Esophagus muscularis mucosa (tissue), 4 donors: ENCODE measurements around the gene ALDH1L2. TPM values are rescaled to one million over a fixed set of nuclear protein-coding genes. Genes with fewer than 3 reads are reported as not detected.

ENCODE experiments used
- DNase-seq: peaks from one replicate; pipeline ENCODE4 v3.0.0-alpha.2; 2017; ENCODE audit errors: extremely low spot score
- H3K27ac ChIP-seq, 4 donors: fragments of 200-600 bp; sonication (generic); replicated peaks in 1 of 4; 1 replicate in 3 of 4; 2 replicates in 1 of 4; pipeline ENCODE4 v1.5.1; 2016 to 2019; ENCODE audit warnings: mild to moderate bottlenecking in 1 of 4
- H3K27me3 ChIP-seq, 4 donors: fragments of 200-600 bp; sonication (generic); one replicate each; pipeline versions ENCODE4 v1.5.1 to v1.6.0; 2016 to 2019
- H3K36me3 ChIP-seq, 4 donors: fragments of 200-600 bp; sonication (generic); one replicate each; pipeline ENCODE4 v1.5.1; 2016 to 2019
- H3K4me1 ChIP-seq, 4 donors: fragments of 200-600 bp; sonication (generic); one replicate each; pipeline ENCODE4 v1.5.1; 2016 to 2019
- H3K4me3 ChIP-seq, 4 donors: fragments of 200-600 bp; sonication (generic); 1 replicate in 2 of 4; 2 replicates in 2 of 4; pipeline ENCODE4 v1.5.1; 2016 to 2019; ENCODE audit warnings: mild to moderate bottlenecking in 4 of 4, moderate library complexity in 1 of 4
- H3K9me3 ChIP-seq, 4 donors: fragments of 200-600 bp; sonication (generic); 1 replicate in 3 of 4; 2 replicates in 1 of 4; pipeline ENCODE4 v1.5.1; 2016 to 2019
- EP300 ChIP-seq: sonication (generic); formaldehyde crosslinking; IDR thresholded peaks from one replicate; pipeline ENCODE4 v1.6.1; 2017; ENCODE audit warnings: antibody characterized with exemption
- POLR2A ChIP-seq: fragments of 450-650 bp; IDR thresholded peaks from one replicate; pipeline ENCODE4 v1.6.1; 2017; ENCODE audit warnings: antibody characterized with exemption, moderate library complexity, mild to moderate bottlenecking, low read depth
- POLR2AphosphoS5 ChIP-seq, 2 donors: sonication (generic); formaldehyde crosslinking; IDR thresholded peaks; one replicate each; pipeline ENCODE4 v1.6.1; 2017; ENCODE audit warnings: antibody characterized with exemption in 2 of 2
- whole genome bisulfite sequencing: methylation state at CpG from one replicate; pipeline ENCODE4 v1.1.5; 2018; 5-methylcytosine and 5-hydroxymethylcytosine counted together
- intact Hi-C: fragments of 100-400 bp; cut with DNase I; formaldehyde crosslinking; loops from one replicate; pipeline ENCODE4 v1.15.1; 2023
- total RNA-seq, 4 donors: library from RNA; depleted of rRNA; stranded (reverse); fragments of >200 nt; gene quantifications; one replicate each; pipeline versions ENCODE4 v1.1.0 to v1.2.1, GENCODE V29; 2016
- TF ChIP-seq, protein P1 (sequence below), 3 experiments: fragments of 200-600 bp in 2 of 3; fragments of 450-650 bp in 1 of 3; sonication (generic) in 2 of 3; IDR thresholded peaks; one replicate each; pipeline ENCODE4 v1.5.1; 2017 to 2019; ENCODE audit warnings: antibody characterized with exemption in 3 of 3, mild to moderate bottlenecking in 2 of 3, moderate library complexity in 1 of 3

ALDH1L2 gene
- total RNA-seq, 4 donors from 2014 or later, result 2.3 to 10.4 (median 5.2) TPM

DNA sequence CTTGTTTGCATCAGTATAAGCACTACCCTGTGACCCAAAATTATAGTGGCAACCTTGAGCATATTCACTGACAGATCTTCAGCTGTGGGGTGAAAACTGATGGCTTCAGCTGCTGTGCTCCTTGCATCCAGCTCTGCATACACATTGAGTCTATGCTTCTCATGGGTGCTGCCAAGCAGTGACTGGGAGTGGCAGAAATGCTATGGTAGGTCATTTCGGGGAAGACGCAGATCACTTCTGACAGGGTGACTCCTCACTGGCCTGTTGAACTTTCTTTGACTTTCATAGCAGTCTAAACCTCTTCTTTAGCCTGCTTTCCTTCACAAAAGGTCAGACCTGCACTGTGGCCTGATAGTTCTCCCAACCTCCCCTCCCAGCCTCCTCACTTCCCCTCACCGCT is 5.6 kb upstream of the ALDH1L2 start:
- H3K9me3 ChIP-seq, result peaks cover 0 to 5% (median under 1%) of the 10 kb centered on the region in 4 donors

DNA sequence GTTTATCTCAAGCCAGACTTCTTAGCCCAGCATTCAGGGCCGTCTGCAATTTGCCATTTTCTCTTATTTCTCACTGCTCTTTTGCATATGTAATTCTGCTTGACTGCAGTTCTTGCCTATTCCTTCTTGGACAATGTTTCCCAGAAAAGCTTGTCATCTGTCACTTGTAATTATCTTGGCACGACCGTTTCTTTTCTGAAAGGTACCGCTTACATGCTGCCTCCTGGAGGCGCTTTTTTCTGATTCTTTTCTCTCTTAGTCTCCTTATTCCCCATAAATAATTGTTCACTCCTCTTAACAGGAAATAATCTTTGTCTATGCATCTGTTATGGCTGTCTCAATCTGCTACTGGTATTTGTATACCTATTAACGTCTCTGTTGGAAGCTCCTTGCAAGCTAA is 1.2 kb upstream of the ALDH1L2 start:
- intact Hi-C loops, result no loop called here
- 82% methylated on average over 6 of the region's 6 CpGs for WGBS
- DNase-seq, result no peak
- H3K36me3 ChIP-seq, result no peaks in the 10 kb centered on the region
- no peak overlapping the region for H3K27ac ChIP-seq
- H3K4me1 ChIP-seq, result peaks cover 9 to 26% (median 22%) of the 10 kb centered on the region in 4 donors
- no peaks in the 10 kb centered on the region for H3K27me3 ChIP-seq
- TF ChIP-seq EP300 (no peak), POLR2AphosphoS5 (IDR thresholded peaks at IDR 0.05) (no peak), POLR2A (no peak)
- TF ChIP-seq, protein P1, sequence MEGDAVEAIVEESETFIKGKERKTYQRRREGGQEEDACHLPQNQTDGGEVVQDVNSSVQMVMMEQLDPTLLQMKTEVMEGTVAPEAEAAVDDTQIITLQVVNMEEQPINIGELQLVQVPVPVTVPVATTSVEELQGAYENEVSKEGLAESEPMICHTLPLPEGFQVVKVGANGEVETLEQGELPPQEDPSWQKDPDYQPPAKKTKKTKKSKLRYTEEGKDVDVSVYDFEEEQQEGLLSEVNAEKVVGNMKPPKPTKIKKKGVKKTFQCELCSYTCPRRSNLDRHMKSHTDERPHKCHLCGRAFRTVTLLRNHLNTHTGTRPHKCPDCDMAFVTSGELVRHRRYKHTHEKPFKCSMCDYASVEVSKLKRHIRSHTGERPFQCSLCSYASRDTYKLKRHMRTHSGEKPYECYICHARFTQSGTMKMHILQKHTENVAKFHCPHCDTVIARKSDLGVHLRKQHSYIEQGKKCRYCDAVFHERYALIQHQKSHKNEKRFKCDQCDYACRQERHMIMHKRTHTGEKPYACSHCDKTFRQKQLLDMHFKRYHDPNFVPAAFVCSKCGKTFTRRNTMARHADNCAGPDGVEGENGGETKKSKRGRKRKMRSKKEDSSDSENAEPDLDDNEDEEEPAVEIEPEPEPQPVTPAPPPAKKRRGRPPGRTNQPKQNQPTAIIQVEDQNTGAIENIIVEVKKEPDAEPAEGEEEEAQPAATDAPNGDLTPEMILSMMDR (IDR thresholded peaks at IDR 0.05), result no peak
- no peak overlapping the region for H3K4me3 ChIP-seq
- H3K9me3 ChIP-seq, result no peaks in the 10 kb centered on the region

More for the DNA sequence above, 5.6 kb upstream of the ALDH1L2 start:
- intact Hi-C loops, result no loop called here
- Histone ChIP-seq H3K4me3 (no peak overlapping the region), H3K27me3 (peaks cover 0 to 14% (median 0%) of the 10 kb centered on the region in 4 donors), H3K27ac (no peak overlapping the region), H3K4me1 (peaks cover 0 to 2% (median under 1%) of the 10 kb centered on the region in 4 donors), H3K36me3 (no peaks in the 10 kb centered on the region)
- DNase-seq, result no peak
- TF ChIP-seq POLR2AphosphoS5 (IDR thresholded peaks at IDR 0.05) (no peak), EP300 (no peak), POLR2A (no peak)
- TF ChIP-seq, protein P1 (IDR thresholded peaks at IDR 0.05), result no peak
- 100% methylated on average over 3 of the region's 3 CpGs for WGBS

DNA sequence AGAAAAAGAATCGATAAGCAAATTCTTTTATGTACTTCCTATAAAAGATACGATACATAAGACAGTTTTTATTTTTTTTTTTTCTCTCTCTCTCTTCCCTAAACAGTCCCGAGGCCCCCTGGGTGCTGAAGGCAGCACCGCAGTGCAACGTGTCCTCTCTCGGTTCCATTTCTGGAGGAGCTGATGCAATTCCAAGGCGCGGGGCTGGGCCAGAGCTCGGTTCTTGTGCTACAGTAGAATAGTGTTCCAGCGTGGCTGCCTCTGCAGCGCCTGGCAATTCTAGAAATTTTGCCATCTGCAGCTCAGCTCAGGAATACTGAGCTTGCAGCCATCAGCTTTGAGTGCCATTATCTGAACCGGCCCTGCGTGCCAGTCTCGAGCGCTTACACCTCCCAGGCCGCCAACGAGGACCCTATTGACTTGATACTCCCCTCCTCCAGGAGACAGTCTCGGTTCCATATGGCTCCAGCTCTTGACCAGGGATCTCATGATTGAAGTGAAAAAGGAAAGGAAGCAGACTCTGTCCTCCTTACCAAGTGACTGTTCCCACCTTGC is 630 bp downstream of the ALDH1L2 start:
- Histone ChIP-seq H3K27ac (peak overlapping the region; percentile 65 to 75 (median 69)), H3K4me1 (peaks cover 9 to 26% (median 22%) of the 10 kb centered on the region in 4 donors), H3K9me3 (no peaks in the 10 kb centered on the region), H3K4me3 (peak overlapping the region; percentile 62 to 68 (median 64)), H3K27me3 (no peaks in the 10 kb centered on the region), H3K36me3 (no peaks in the 10 kb centered on the region)
- TF ChIP-seq POLR2AphosphoS5 (IDR thresholded peaks at IDR 0.05) (peak in 1 of 2 donors; percentile 22), POLR2A (no peak), EP300 (no peak)
- TF ChIP-seq, protein P1 (IDR thresholded peaks at IDR 0.05), result peak in 1 of 3 experiments; percentile 32
- intact Hi-C loops, result no loop called here
- peak; percentile 94 for DNase-seq
- 14% methylated on average over 13 of the region's 18 CpGs for WGBS

DNA sequence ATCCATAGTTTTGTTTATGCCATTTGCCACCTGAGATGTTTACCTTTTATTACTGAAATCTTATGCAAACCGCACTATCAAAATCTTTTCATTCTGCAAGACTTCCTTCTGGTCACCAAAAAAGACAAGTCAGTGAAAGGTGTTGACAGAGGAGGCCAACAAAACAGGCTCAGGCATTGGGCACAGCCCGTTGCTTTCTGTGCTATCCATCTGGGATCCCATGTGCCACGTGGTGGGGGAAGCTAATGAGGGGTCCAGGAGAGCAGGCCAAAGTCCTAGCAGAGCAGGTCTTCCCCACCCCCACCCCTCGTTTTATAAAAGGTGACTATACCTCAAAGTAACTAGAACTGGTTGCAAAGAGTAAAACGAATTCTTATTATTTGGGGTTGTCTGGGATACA is 1.2 kb downstream of the ALDH1L2 start:
- TF ChIP-seq EP300, result no peak
- TF ChIP-seq POLR2A, result no peak
- no peak for TF ChIP-seq POLR2AphosphoS5 (IDR thresholded peaks at IDR 0.05)
- TF ChIP-seq, protein P1 (IDR thresholded peaks at IDR 0.05), result no peak

More for the DNA sequence above, 1.2 kb downstream of the ALDH1L2 start:
- DNase-seq, result no peak
- no peaks in the 10 kb centered on the region for H3K27me3 ChIP-seq
- peaks cover 9 to 26% (median 22%) of the 10 kb centered on the region in 4 donors for H3K4me1 ChIP-seq
- 66% methylated on average over 5 of the region's 5 CpGs for WGBS
- H3K9me3 ChIP-seq, result no peaks in the 10 kb centered on the region
- H3K4me3 ChIP-seq, result peak overlapping the region in 3 of 4 donors; percentile 62 to 68 (median 63)
- peak overlapping the region in 3 of 4 donors; percentile 66 to 75 (median 72) for H3K27ac ChIP-seq
- intact Hi-C loops, result no loop called here
- H3K36me3 ChIP-seq, result no peaks in the 10 kb centered on the region
